ENCODE results near the gene CCSER1. TPM values are rescaled to one million over a fixed set of nuclear protein-coding genes. Genes with fewer than 3 reads are reported as not detected.

Gene CCSER1
- polyA plus RNA-seq (2013) = 2.6 and 2.8 TPM in 2 replicates

- Histone ChIP-seq H4K8ac (ENCODE audit: low read depth, low read length) (peak within 1 kb of the TSS; percentile 17), H3K23ac (ENCODE audit: low read length) (no peak within 1 kb of the TSS), H4K91ac (ENCODE audit: low read depth, low read length) (peak within 1 kb of the TSS; percentile 50), H4K12ac (ENCODE audit: low read depth, low read length) (peak within 1 kb of the TSS; percentile 71), H2BK12ac (ENCODE audit: low read length) (no peak within 1 kb of the TSS), H3K4me1 (ENCODE audit: control insufficient read depth in 1 of 2, insufficient read depth in 2 of 2, low read length in 2 of 2) (peaks cover 0 to 2% of the 10 kb centered on the region in 2 experiments), H3K36me3 (ENCODE audit: control insufficient read depth in 1 of 2, insufficient read depth in 2 of 2, low read length in 2 of 2) (no peaks in the 10 kb centered on the region), H3K27ac (ENCODE audit: low read depth, low read length) (peak within 1 kb of the TSS; percentile 13), H3K27me3 (ENCODE audit: insufficient read depth, low read length) (no peaks in the 10 kb centered on the region), H2BK5ac (ENCODE audit: low read depth, low read length, poor library complexity) (no peak within 1 kb of the TSS), H3K79me1 (ENCODE audit: low read length) (peaks cover 10% of the 10 kb centered on the region), H3K9me3 (ENCODE audit: insufficient read depth, low read depth, low read length) (no peaks in the 10 kb centered on the region), H2AK5ac (ENCODE audit: low read length) (no peak within 1 kb of the TSS), H3K79me2 (ENCODE audit: control insufficient read depth, insufficient read depth, low read length, poor library complexity) (peaks cover 8% of the 10 kb centered on the region), H3K14ac (ENCODE audit: low read length) (peak within 1 kb of the TSS; percentile 53), H3K4me3 (ENCODE audit: low read depth, low read length) (peak within 1 kb of the TSS; percentile 96), H2BK120ac (ENCODE audit: insufficient read depth, low read length, poor library complexity) (peak within 1 kb of the TSS; percentile 52), H3K4me2 (ENCODE audit: low read length) (peak within 1 kb of the TSS; percentile 97), H3K9ac (ENCODE audit: low read length) (peak within 1 kb of the TSS; percentile 77), H3K4ac (ENCODE audit: low read depth, low read length) (no peak within 1 kb of the TSS), H3K18ac (ENCODE audit: low read length) (peak within 1 kb of the TSS; percentile 28), H2AFZ (ENCODE audit: insufficient read depth, low read length, poor library complexity) (peak within 1 kb of the TSS; percentile 65)
- peak; percentile 77 to 84 for DNase-seq
- whole genome bisulfite sequencing (ENCODE audit: extremely low coverage, insufficient coverage, insufficient read length) = no CpG with 5 or more reads among the region's 35 CpGs
Measured at GRCh38 chr4:90127223-90127705, at the start of gene CCSER1. CCSER1 (plus strand) TSS chr4:90127394.

DNA sequence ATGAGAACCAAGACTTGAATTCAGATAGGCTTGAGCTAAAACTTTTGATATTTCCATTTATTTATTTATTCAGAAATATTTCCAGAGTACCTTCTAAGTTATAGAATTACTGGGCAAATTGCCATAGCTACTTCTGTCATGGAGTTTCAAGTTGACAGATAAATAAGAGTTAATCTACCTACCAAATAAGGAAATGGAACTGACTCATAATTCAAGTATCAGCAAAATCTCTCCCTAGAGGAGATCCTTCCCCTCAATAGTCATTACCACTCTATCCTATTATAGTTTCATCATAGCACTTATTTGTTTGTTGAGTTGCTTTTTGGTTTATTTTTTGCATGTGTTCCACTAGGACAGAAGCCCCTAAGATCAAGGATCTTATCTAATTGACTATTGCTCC is 48.8 kb upstream of the CCSER1 start:
- no peak overlapping the region for H3K18ac ChIP-seq (ENCODE audit: low read length)
- H3K23ac ChIP-seq (ENCODE audit: low read length) = no peak overlapping the region
- no peaks in the 10 kb centered on the region for H3K79me1 ChIP-seq (ENCODE audit: low read length)
- H3K27me3 ChIP-seq (ENCODE audit: insufficient read depth, low read length) = no peaks in the 10 kb centered on the region
- H3K4me2 ChIP-seq (ENCODE audit: low read length) = no peak overlapping the region
- no peak overlapping the region for H3K14ac ChIP-seq (ENCODE audit: low read length)
- no peak overlapping the region for H3K9ac ChIP-seq (ENCODE audit: low read length)
- no peak overlapping the region for H4K8ac ChIP-seq (ENCODE audit: low read depth, low read length)
- H2BK12ac ChIP-seq (ENCODE audit: low read length) = no peak overlapping the region
- H4K91ac ChIP-seq (ENCODE audit: low read depth, low read length) = no peak overlapping the region
- peaks cover 0 to 4% of the 10 kb centered on the region in 2 experiments for H3K4me1 ChIP-seq (ENCODE audit: control insufficient read depth in 1 of 2, insufficient read depth in 2 of 2, low read length in 2 of 2)
- H3K4ac ChIP-seq (ENCODE audit: low read depth, low read length) = no peak overlapping the region
- H4K12ac ChIP-seq (ENCODE audit: low read depth, low read length) = no peak overlapping the region
- H3K9me3 ChIP-seq (ENCODE audit: insufficient read depth, low read depth, low read length) = no peaks in the 10 kb centered on the region
- no peak for DNase-seq
- no peaks in the 10 kb centered on the region for H3K36me3 ChIP-seq (ENCODE audit: control insufficient read depth in 1 of 2, insufficient read depth in 2 of 2, low read length in 2 of 2)
- no peak overlapping the region for H3K4me3 ChIP-seq (ENCODE audit: low read depth, low read length)
- H2BK120ac ChIP-seq (ENCODE audit: insufficient read depth, low read length, poor library complexity) = no peak overlapping the region
- H2AK5ac ChIP-seq (ENCODE audit: low read length) = no peak overlapping the region
- H3K79me2 ChIP-seq (ENCODE audit: control insufficient read depth, insufficient read depth, low read length, poor library complexity) = no peaks in the 10 kb centered on the region
- H2AFZ ChIP-seq (ENCODE audit: insufficient read depth, low read length, poor library complexity) = no peak overlapping the region
- no peak overlapping the region for H2BK5ac ChIP-seq (ENCODE audit: low read depth, low read length, poor library complexity)
- no peak overlapping the region for H3K27ac ChIP-seq (ENCODE audit: low read depth, low read length)

DNA sequence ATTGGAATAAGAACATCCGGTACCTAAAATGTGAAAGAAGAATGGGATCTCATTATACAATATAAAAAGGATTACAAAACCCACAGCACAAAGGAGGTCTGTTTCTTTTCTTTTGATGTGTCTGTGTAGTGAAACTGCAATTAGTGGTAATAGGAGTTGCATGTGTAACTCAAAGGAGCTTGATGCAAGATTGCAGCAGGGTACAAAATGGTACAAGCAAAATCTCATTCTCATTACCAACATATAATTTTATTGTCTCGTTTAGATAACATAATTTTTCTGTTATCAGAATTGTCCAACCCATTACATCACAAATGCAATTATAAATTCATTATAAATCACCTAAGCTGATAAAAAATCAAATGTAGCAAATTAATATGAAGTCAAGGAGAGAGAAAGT is 47.1 kb upstream of the CCSER1 start:
- Histone ChIP-seq H3K9me3 (ENCODE audit: insufficient read depth, low read depth, low read length) (no peaks in the 10 kb centered on the region), H3K4ac (ENCODE audit: low read depth, low read length) (no peak overlapping the region), H2BK5ac (ENCODE audit: low read depth, low read length, poor library complexity) (no peak overlapping the region), H3K4me1 (ENCODE audit: control insufficient read depth in 1 of 2, insufficient read depth in 2 of 2, low read length in 2 of 2) (peaks cover 0 to 2% of the 10 kb centered on the region in 2 experiments), H2AK5ac (ENCODE audit: low read length) (no peak overlapping the region), H3K18ac (ENCODE audit: low read length) (no peak overlapping the region), H3K79me2 (ENCODE audit: control insufficient read depth, insufficient read depth, low read length, poor library complexity) (no peaks in the 10 kb centered on the region), H2AFZ (ENCODE audit: insufficient read depth, low read length, poor library complexity) (no peak overlapping the region), H3K27ac (ENCODE audit: low read depth, low read length) (no peak overlapping the region), H3K27me3 (ENCODE audit: insufficient read depth, low read length) (no peaks in the 10 kb centered on the region), H4K12ac (ENCODE audit: low read depth, low read length) (no peak overlapping the region), H3K4me2 (ENCODE audit: low read length) (no peak overlapping the region), H3K9ac (ENCODE audit: low read length) (no peak overlapping the region), H3K36me3 (ENCODE audit: control insufficient read depth in 1 of 2, insufficient read depth in 2 of 2, low read length in 2 of 2) (no peaks in the 10 kb centered on the region), H3K14ac (ENCODE audit: low read length) (no peak overlapping the region), H4K8ac (ENCODE audit: low read depth, low read length) (no peak overlapping the region), H2BK120ac (ENCODE audit: insufficient read depth, low read length, poor library complexity) (no peak overlapping the region), H4K91ac (ENCODE audit: low read depth, low read length) (no peak overlapping the region), H3K23ac (ENCODE audit: low read length) (no peak overlapping the region), H3K79me1 (ENCODE audit: low read length) (no peaks in the 10 kb centered on the region), H3K4me3 (ENCODE audit: low read depth, low read length) (no peak overlapping the region), H2BK12ac (ENCODE audit: low read length) (no peak overlapping the region)
- DNase-seq = no peak
- no CpG with 5 or more reads among the region's 2 CpGs for WGBS (ENCODE audit: extremely low coverage, insufficient coverage, insufficient read length)

DNA sequence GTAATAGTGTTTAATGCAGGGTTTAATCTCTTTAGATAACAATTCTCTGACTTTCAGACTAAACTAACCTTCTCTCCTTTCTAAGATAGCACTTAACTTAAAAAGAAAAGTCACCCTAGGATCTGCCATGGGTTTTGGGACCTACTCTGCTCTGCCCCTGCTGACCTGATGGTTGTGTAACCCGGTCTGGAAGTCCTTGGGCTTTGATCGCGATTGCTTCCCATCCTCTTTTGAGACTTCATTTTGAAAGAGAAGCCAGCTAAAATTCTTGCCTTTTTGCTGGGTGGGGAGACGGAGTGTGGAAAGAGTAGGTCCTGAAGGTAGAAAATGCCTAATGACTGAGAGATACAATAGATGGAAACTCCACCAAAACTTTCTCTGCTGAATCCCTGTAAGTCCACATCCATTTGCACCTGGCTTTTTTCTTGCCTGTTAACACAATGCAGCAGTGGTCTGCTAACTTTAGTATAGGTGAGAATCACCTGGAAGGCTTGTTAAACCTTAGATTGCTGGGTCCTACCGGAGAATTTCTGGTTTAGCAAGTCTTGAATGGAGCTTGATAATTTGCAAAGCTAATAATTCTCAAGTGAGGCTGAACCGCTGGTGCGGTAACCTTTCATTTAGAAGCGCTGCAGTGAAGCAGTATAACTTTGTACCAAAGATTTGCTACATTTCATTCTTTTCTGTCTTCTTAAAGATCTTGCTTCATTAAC is 45.6 kb upstream of the CCSER1 start:
- no peak overlapping the region for H2BK5ac ChIP-seq (ENCODE audit: low read depth, low read length, poor library complexity)
- H3K14ac ChIP-seq (ENCODE audit: low read length) = no peak overlapping the region
- DNase-seq = no peak
- no peak overlapping the region for H4K8ac ChIP-seq (ENCODE audit: low read depth, low read length)
- whole genome bisulfite sequencing (ENCODE audit: extremely low coverage, insufficient coverage, insufficient read length) = no CpG with 5 or more reads among the region's 8 CpGs
- H2BK12ac ChIP-seq (ENCODE audit: low read length) = no peak overlapping the region
- H3K27me3 ChIP-seq (ENCODE audit: insufficient read depth, low read length) = no peaks in the 10 kb centered on the region
- H3K36me3 ChIP-seq (ENCODE audit: control insufficient read depth in 1 of 2, insufficient read depth in 2 of 2, low read length in 2 of 2) = no peaks in the 10 kb centered on the region
- H3K27ac ChIP-seq (ENCODE audit: low read depth, low read length) = no peak overlapping the region
- no peak overlapping the region for H4K91ac ChIP-seq (ENCODE audit: low read depth, low read length)
- H3K9ac ChIP-seq (ENCODE audit: low read length) = no peak overlapping the region
- no peak overlapping the region for H2AK5ac ChIP-seq (ENCODE audit: low read length)
- H4K12ac ChIP-seq (ENCODE audit: low read depth, low read length) = no peak overlapping the region
- H3K4ac ChIP-seq (ENCODE audit: low read depth, low read length) = no peak overlapping the region
- H3K4me1 ChIP-seq (ENCODE audit: control insufficient read depth in 1 of 2, insufficient read depth in 2 of 2, low read length in 2 of 2) = peaks cover 0 to 2% of the 10 kb centered on the region in 2 experiments
- H3K79me1 ChIP-seq (ENCODE audit: low read length) = no peaks in the 10 kb centered on the region
- no peak overlapping the region for H2AFZ ChIP-seq (ENCODE audit: insufficient read depth, low read length, poor library complexity)
- H3K4me2 ChIP-seq (ENCODE audit: low read length) = no peak overlapping the region
- no peak overlapping the region for H2BK120ac ChIP-seq (ENCODE audit: insufficient read depth, low read length, poor library complexity)
- H3K18ac ChIP-seq (ENCODE audit: low read length) = no peak overlapping the region
- no peaks in the 10 kb centered on the region for H3K79me2 ChIP-seq (ENCODE audit: control insufficient read depth, insufficient read depth, low read length, poor library complexity)
- no peak overlapping the region for H3K4me3 ChIP-seq (ENCODE audit: low read depth, low read length)
- no peaks in the 10 kb centered on the region for H3K9me3 ChIP-seq (ENCODE audit: insufficient read depth, low read depth, low read length)
- H3K23ac ChIP-seq (ENCODE audit: low read length) = no peak overlapping the region

Data from trophoblast cell (in vitro differentiated cells and primary cell).